Kidney (tissue), 14 donors: ENCODE data around the gene ARHGAP44. TPM values are rescaled to one million over a fixed set of nuclear protein-coding genes. Genes with fewer than 3 reads are reported as not detected.

ENCODE experiments used
- DNase-seq, 5 donors: peaks; one replicate each; pipeline ENCODE4 v3.0.0-alpha.2; 2013 to 2020
- FAIRE-seq: peaks from 2 replicates; lab custom pipeline; 2012; peaks lifted over from hg19 to GRCh38; lab: Jason Lieb, UNC
- H3K27ac ChIP-seq, 2 donors: one replicate each; pipeline ENCODE4 v1.7.0; 2013; ENCODE audit warnings: low read depth in 2 of 2, low read length in 2 of 2, inconsistent platforms in 1 of 2
- H3K27me3 ChIP-seq: one replicate; pipeline ENCODE4 v1.7.1; 2013; ENCODE audit warnings: low read length, inconsistent platforms; ENCODE audit not compliant: control insufficient read depth, insufficient read depth
- H3K36me3 ChIP-seq, 3 donors: one replicate each; pipeline versions ENCODE4 v1.7.0 to v1.7.1; 2013; ENCODE audit warnings: low read length in 3 of 3, control low read depth in 1 of 3, inconsistent platforms in 1 of 3; ENCODE audit not compliant: insufficient read depth in 3 of 3, control insufficient read depth in 2 of 3
- H3K4me1 ChIP-seq, 3 donors: one replicate each; pipeline versions ENCODE4 v1.7.0 to v1.7.1; 2013; ENCODE audit warnings: low read length in 3 of 3, inconsistent platforms in 1 of 3, low read depth in 1 of 3; ENCODE audit not compliant: control insufficient read depth in 2 of 3, insufficient read depth in 2 of 3
- H3K4me3 ChIP-seq, 3 donors: one replicate each; pipeline versions ENCODE4 v1.7.0 to v1.8.1; 2013; ENCODE audit warnings: low read length in 3 of 3, control low read depth in 1 of 3, inconsistent platforms in 1 of 3
- H3K9ac ChIP-seq, 3 donors: one replicate each; pipeline versions ENCODE4 v1.7.0 to v1.7.1; 2013; ENCODE audit warnings: low read length in 3 of 3, control low read depth in 1 of 3, inconsistent platforms in 1 of 3
- H3K9me3 ChIP-seq, 3 donors: one replicate each; pipeline versions ENCODE4 v1.7.0 to v1.7.1; 2013; ENCODE audit warnings: low read length in 3 of 3, control low read depth in 1 of 3, inconsistent platforms in 1 of 3; ENCODE audit not compliant: control insufficient read depth in 2 of 3, insufficient read depth in 1 of 3
- intact Hi-C: fragments of 100-400 bp; cut with DNase I; formaldehyde crosslinking; loops from one replicate; pipeline ENCODE4 v1.11.1; 2022
- polyA plus RNA-seq: library from polyadenylated mRNA; stranded (reverse); fragments of 350-450 nt; fragmentation: Illumina TruSeq; extraction: RNeasy Lipid Tissue Mini Kit (QIAGEN cat#74804); gene quantifications from one replicate; pipeline ENCODE4 v1.2.3, GENCODE V29; 2014; ENCODE audit warnings: low read depth, low replicate concordance; ENCODE audit not compliant: insufficient read depth
- total RNA-seq: library from RNA; stranded (reverse); fragmentation: NEBNext Ultra II Directional; extraction: Animal tissue kit (Norgen Biotek cat#: 25700); gene quantifications from one replicate; pipeline ENCODE4 v1.2.1, GENCODE V29; 2021
- TF ChIP-seq, protein P1 (sequence below): IDR thresholded peaks from 3 replicates; pipeline ENCODE4 v1.5.1; 2012; ENCODE audit warnings: mild to moderate bottlenecking, moderate library complexity, borderline replicate concordance; ENCODE audit not compliant: insufficient read depth; ENCODE audit errors: extremely low read depth
- donor health status: control.
- donor health status: control.
- donor health status: control.
- donor health status: control.
- donor health status: control.
- donor health status: DM: yes; HTN: yes; CAD: no.
- donor health status: Normal renal cell carcinoma (clear cell type).

The ARHGAP44 gene
- total and polyA plus RNA-seq, 2 donors from 2014 or later, result 3.7 to 8.4 TPM

DNA sequence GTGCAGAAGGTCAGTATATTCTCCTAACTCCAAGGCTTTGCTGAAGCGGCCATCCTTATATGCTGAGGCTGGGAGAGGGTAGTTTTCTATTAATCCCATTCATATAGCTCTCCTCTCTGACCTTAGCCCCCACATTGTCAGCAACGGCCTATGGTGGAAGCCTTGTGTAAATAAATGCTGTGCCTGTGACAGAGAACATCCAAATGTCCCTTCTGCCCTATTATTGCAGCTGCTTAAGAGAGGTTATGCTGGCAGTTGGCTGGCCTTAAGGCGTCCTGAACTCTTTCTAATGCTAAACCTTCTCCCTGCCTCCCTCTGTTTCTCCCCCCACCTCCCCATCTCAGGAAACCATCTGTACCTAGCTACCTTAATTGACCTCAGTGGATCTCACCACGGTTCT is 53.6 kb downstream of the ARHGAP44 start:
- TF ChIP-seq, protein P1, sequence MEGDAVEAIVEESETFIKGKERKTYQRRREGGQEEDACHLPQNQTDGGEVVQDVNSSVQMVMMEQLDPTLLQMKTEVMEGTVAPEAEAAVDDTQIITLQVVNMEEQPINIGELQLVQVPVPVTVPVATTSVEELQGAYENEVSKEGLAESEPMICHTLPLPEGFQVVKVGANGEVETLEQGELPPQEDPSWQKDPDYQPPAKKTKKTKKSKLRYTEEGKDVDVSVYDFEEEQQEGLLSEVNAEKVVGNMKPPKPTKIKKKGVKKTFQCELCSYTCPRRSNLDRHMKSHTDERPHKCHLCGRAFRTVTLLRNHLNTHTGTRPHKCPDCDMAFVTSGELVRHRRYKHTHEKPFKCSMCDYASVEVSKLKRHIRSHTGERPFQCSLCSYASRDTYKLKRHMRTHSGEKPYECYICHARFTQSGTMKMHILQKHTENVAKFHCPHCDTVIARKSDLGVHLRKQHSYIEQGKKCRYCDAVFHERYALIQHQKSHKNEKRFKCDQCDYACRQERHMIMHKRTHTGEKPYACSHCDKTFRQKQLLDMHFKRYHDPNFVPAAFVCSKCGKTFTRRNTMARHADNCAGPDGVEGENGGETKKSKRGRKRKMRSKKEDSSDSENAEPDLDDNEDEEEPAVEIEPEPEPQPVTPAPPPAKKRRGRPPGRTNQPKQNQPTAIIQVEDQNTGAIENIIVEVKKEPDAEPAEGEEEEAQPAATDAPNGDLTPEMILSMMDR, result no peak
- no peak for FAIRE-seq

DNA sequence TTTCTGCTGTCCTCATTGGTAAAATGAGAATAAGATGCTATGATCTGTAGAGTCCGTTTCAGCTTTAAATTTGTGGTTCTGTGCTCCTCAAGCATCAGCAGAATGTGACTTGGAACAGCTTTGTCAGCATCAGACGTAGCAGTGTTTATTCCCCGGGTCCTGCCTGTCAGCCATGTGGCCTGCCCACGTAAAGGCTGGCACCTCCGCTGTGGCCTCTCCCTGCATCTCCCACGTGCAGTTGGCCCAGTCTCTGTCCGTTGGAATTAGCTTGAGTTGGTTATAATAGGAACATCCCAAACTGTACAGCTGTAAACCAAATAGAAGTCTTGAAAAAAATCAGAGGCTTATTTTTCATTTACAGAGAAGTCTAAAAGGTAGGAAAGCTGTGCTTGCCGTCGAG is 61.7 kb downstream of the ARHGAP44 start:
- FAIRE-seq, result no peak
- no peak overlapping the region for H3K9ac ChIP-seq
- no peaks in the 10 kb centered on the region for H3K4me1 ChIP-seq
- no peak for DNase-seq
- TF ChIP-seq, protein P1, result no peak
- H3K9me3 ChIP-seq, result no peaks in the 10 kb centered on the region
- H3K27me3 ChIP-seq, result no peaks in the 10 kb centered on the region
- no peak overlapping the region for H3K27ac ChIP-seq
- intact Hi-C loops, result no loop called here
- no peaks in the 10 kb centered on the region for H3K36me3 ChIP-seq
- no peak overlapping the region for H3K4me3 ChIP-seq

More for the DNA sequence above, 53.6 kb downstream of the ARHGAP44 start:
- Histone ChIP-seq H3K4me3 (no peak overlapping the region), H3K4me1 (no peaks in the 10 kb centered on the region), H3K27ac (no peak overlapping the region), H3K27me3 (no peaks in the 10 kb centered on the region), H3K9me3 (no peaks in the 10 kb centered on the region), H3K9ac (no peak overlapping the region), H3K36me3 (no peaks in the 10 kb centered on the region)
- intact Hi-C loops, result no loop called here
- DNase-seq, result no peak

GRCh38 chr17:12851901-12852435 is 62.7 kb downstream of the ARHGAP44 start:
- Histone ChIP-seq H3K27me3 (no peaks in the 10 kb centered on the region), H3K4me3 (no peak overlapping the region), H3K9ac (no peak overlapping the region), H3K4me1 (no peaks in the 10 kb centered on the region), H3K9me3 (peaks cover 0 to 1% (median 0%) of the 10 kb centered on the region in 3 donors), H3K27ac (no peak overlapping the region), H3K36me3 (no peaks in the 10 kb centered on the region)
- intact Hi-C loops, result no loop called here
- FAIRE-seq (no peak), DNase-seq (no peak)
- TF ChIP-seq, protein P1, result no peak

GRCh38 chr17:12853921-12854320 is 64.6 kb downstream of the ARHGAP44 start:
- Histone ChIP-seq H3K36me3 (no peaks in the 10 kb centered on the region), H3K4me3 (no peak overlapping the region), H3K9ac (no peak overlapping the region), H3K27me3 (no peaks in the 10 kb centered on the region), H3K4me1 (no peaks in the 10 kb centered on the region), H3K27ac (no peak overlapping the region), H3K9me3 (peaks cover 0 to 2% (median 0%) of the 10 kb centered on the region in 3 donors)
- intact Hi-C loops, result no loop called here
- FAIRE-seq (no peak), DNase-seq (no peak)
- TF ChIP-seq, protein P1, result no peak
